Mucosa of descending colon (tissue), 3 donors: ENCODE measurements around the gene RAPGEF2. TPM values are rescaled to one million over a fixed set of nuclear protein-coding genes. Genes with fewer than 3 reads are reported as not detected.

Experiments
- ATAC-seq: fragments of 200-7000 bp; cut with Tn5 transposase; one replicate; pipeline ENCODE4 v1.9.1; 2020; ENCODE audit warnings: mild to moderate bottlenecking, moderate library complexity
- DNase-seq, 3 donors: peaks; one replicate each; pipeline ENCODE4 v3.0.0-alpha.2; 2020
- H3K36me3 ChIP-seq: fragments of 200-600 bp; one replicate; pipeline ENCODE4 v1.8.0; 2021; ENCODE audit warnings: low read depth, mild to moderate bottlenecking
- H3K4me1 ChIP-seq: fragments of 200-600 bp; one replicate; pipeline ENCODE4 v1.8.0; 2021; ENCODE audit warnings: low read depth, mild to moderate bottlenecking
- H3K4me3 ChIP-seq: fragments of 200-600 bp; one replicate; pipeline ENCODE4 v1.8.0; 2021; ENCODE audit warnings: mild to moderate bottlenecking
- H3K9me3 ChIP-seq: fragments of 200-600 bp; one replicate; pipeline ENCODE4 v1.8.0; 2021; ENCODE audit warnings: mild to moderate bottlenecking
- intact Hi-C, 2 donors: fragments of 100-400 bp; cut with DNase I in 1 of 2; cut with micrococcal nuclease in 1 of 2; formaldehyde crosslinking; loops; one replicate each; pipeline versions ENCODE4 v1.11.0 to v1.11.1; 2022; cut with DNase I, micrococcal nuclease
- total RNA-seq, 3 donors: library from RNA; stranded (reverse); fragmentation: NEBNext Ultra II Directional in 2 of 3; extraction: Animal tissue kit (Norgen Biotek cat#: 25700) in 2 of 3; gene quantifications; one replicate each; pipeline versions ENCODE4 v1.2.1 to v1.2.4, GENCODE V29; 2021 to 2023
- TF ChIP-seq, protein P1 (sequence below): fragments of 200-600 bp; IDR thresholded peaks from one replicate; pipeline ENCODE4 v1.8.0; 2022; ENCODE audit warnings: antibody characterized with exemption, mild to moderate bottlenecking
- donor health status: DM: no; HTN: no; CAD: no; lungs with moderate emphysema.
- donor health status: DM: no; HTN: no; CAD: no.
- donor health status: DM: no; HTN: yes; CAD: no.

Gene RAPGEF2
- total RNA-seq, 3 donors from 2014 or later: 42.8 to 68.2 (median 55.1) TPM

DNA sequence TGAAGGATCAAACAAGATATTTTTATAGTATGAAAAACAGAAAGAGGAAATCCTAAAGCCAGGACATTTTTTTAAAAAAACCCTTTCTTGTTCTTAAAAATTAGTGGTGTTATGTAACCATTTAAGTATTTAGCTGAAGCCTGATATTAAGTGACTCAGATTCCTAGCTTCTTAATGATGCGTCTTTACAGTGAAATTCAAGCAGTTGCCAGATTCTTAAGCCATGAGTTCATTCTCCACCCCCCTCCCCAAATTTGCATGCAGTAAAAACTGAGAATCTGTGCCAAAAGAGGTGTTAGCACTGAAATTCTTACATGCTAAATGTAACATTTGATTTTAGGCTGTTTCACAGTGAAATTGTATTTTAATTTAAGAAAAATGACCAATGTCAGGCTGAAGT, 180.8 kb downstream of the RAPGEF2 start:
- H3K36me3 ChIP-seq: no peaks in the 10 kb centered on the region
- H3K4me3 ChIP-seq: no peak overlapping the region
- ATAC-seq (no peak), DNase-seq (no peak)
- intact Hi-C loops: no loop called here
- peaks cover 15% of the 10 kb centered on the region for H3K4me1 ChIP-seq
- H3K9me3 ChIP-seq: no peaks in the 10 kb centered on the region
- TF ChIP-seq, protein P1, sequence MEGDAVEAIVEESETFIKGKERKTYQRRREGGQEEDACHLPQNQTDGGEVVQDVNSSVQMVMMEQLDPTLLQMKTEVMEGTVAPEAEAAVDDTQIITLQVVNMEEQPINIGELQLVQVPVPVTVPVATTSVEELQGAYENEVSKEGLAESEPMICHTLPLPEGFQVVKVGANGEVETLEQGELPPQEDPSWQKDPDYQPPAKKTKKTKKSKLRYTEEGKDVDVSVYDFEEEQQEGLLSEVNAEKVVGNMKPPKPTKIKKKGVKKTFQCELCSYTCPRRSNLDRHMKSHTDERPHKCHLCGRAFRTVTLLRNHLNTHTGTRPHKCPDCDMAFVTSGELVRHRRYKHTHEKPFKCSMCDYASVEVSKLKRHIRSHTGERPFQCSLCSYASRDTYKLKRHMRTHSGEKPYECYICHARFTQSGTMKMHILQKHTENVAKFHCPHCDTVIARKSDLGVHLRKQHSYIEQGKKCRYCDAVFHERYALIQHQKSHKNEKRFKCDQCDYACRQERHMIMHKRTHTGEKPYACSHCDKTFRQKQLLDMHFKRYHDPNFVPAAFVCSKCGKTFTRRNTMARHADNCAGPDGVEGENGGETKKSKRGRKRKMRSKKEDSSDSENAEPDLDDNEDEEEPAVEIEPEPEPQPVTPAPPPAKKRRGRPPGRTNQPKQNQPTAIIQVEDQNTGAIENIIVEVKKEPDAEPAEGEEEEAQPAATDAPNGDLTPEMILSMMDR: no peak

DNA sequence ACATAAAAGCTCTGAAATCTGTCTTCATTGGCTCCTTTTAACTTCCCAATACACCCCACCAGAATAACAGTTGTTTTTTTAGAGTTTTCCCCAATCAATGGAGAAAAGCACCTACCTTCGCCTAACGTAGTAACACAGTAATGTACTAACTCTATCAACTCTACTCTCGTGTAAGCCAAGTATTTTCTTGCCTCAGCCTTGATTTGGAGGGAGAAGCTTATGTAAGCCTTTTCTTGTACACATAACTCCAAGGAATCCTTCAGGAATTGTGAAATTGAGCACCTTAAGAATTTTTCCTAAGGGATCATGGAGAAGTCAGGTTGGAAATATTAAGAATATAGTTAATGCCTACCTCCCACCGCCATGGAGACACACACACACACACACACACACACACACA, 181.2 kb downstream of the RAPGEF2 start:
- intact Hi-C loops: no loop called here
- peaks cover 11% of the 10 kb centered on the region for H3K4me1 ChIP-seq
- no peak overlapping the region for H3K4me3 ChIP-seq
- no peaks in the 10 kb centered on the region for H3K9me3 ChIP-seq
- DNase-seq (no peak), ATAC-seq (no peak)
- TF ChIP-seq, protein P1: no peak
- H3K36me3 ChIP-seq: no peaks in the 10 kb centered on the region

DNA sequence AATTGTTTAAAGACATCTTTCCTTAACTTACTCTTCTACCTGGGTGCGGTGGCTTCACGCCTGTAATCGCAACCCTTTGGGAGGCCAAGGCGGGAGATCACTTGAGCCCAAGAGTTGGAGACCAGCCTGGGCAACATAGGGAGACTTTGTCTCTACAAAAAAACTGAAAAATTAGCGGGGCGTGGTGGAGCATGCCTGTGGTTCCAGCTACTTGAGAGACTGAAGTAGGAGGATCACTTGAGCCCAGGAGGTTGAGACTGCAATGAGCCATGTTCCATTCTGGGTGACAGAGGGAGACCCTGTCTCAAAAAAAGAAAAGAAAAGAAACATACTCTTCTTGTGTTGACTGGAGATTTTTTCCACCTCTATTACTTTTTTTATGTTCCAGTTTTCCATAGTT, 181.9 kb downstream of the RAPGEF2 start:
- H3K36me3 ChIP-seq: no peaks in the 10 kb centered on the region
- DNase-seq: no peak
- H3K4me1 ChIP-seq: peaks cover 5% of the 10 kb centered on the region
- H3K9me3 ChIP-seq: no peaks in the 10 kb centered on the region
- TF ChIP-seq, protein P1: no peak
- no peak for ATAC-seq
- no peak overlapping the region for H3K4me3 ChIP-seq
- intact Hi-C loops: no loop called here

DNA sequence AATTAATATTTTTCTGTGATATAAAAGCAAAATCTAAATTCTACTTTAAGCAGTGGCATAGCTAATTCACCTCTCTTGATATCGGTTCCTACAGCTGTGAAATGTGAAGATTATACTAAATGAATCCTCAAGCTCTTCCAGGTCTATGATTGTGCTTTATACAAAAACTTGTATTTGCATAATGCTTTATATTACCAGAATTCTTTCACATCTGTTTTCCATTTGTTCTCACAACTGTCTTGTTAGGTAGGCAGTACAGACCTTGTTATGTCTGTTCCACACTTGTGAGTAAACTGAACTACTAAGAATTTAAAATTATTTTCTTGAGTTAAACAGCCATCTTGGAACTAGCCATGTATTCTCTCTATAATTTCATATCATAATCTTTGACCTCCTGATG, 184.9 kb downstream of the RAPGEF2 start:
- Histone ChIP-seq H3K4me1 (no peaks in the 10 kb centered on the region), H3K4me3 (no peak overlapping the region), H3K9me3 (no peaks in the 10 kb centered on the region), H3K36me3 (no peaks in the 10 kb centered on the region)
- ATAC-seq: no peak
- TF ChIP-seq, protein P1: no peak
- DNase-seq: no peak
- intact Hi-C loops: no loop called here

DNA sequence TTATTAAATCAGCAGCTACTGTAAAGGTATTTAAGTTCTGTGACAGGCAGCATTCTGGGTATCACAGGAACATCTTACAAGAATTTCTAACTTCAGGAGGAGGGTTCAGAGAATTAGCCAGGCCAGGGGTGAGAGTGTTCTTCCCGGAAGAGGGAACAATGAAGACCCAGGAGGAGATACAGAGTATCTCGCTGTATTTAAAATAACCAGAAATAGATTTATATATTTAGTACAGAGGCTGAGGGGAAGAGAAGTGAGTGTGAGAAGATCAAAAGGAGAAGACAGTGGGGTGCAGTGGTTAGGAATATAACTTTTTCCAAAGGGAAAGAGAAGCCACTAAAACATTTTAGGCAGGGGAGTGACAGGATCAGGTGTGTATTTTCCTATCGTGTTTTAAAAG, 186.8 kb downstream of the RAPGEF2 start:
- intact Hi-C loops: no loop called here
- Histone ChIP-seq H3K4me1 (no peaks in the 10 kb centered on the region), H3K36me3 (no peaks in the 10 kb centered on the region), H3K4me3 (no peak overlapping the region), H3K9me3 (no peaks in the 10 kb centered on the region)
- ATAC-seq (no peak), DNase-seq (no peak)
- TF ChIP-seq, protein P1: no peak

DNA sequence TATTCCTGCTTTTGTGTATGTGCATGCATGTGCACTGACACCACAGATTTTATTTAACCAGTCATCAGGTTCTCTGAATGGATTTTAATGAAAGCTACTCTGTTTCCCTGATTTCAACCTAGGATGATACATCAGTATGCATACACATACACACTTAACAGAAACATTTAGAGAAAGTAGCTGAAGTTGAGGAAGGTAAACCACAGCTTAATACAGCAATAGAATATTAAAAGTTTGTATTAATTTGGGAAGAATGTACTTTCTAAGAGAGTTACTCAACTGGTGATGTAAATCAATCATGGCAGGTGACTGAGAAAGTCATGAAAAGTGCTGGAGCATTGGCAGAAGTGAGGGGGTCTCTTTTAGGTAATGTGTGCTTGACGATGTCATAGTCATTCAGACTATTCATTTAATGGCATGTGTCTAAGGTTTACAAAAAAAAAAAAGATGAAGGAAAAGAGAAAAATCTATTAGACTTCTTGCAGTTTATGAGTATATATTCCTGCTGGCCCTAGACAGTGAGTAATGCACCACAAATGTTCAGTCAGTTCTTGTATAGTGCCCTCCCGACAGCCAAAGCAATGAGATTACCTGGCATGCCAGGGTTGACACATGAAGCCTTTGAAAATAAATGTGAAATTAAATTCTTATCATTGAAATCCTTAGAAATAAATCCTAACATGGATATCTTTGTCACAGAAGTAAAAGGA, 187.6 kb downstream of the RAPGEF2 start:
- ATAC-seq: no peak
- Histone ChIP-seq H3K4me3 (no peak overlapping the region), H3K9me3 (no peaks in the 10 kb centered on the region), H3K4me1 (no peaks in the 10 kb centered on the region), H3K36me3 (no peaks in the 10 kb centered on the region)
- TF ChIP-seq, protein P1: no peak
- intact Hi-C loops: no loop called here
- no peak for DNase-seq
